KG1 (cell line): ENCODE results near the gene MRPL32.

ENCODE experiments used
- DNase-seq: peaks from one replicate; lab custom pipeline; 2025; lab: John Stamatoyannopoulos, UW

Gene MRPL32

GRCh38 chr7:42928754-42929153 lies 3.4 kb upstream of the MRPL32 start:
- no peak for DNase-seq

GRCh38 chr7:42929449-42929848 lies 2.7 kb upstream of the MRPL32 start:
- DNase-seq = no peak

GRCh38 chr7:42930889-42931288 lies 1.3 kb upstream of the MRPL32 start:
- no peak for DNase-seq

GRCh38 chr7:42931447-42931833 lies 736 bp upstream of the MRPL32 start:
- DNase-seq = no peak

- DNase-seq = no peak
These were observed 825 bp downstream of the MRPL32 start for GRCh38 chr7:42932811-42933591.

GRCh38 chr7:42934291-42934690 lies 2.1 kb downstream of the MRPL32 start:
- DNase-seq = no peak

GRCh38 chr7:42935861-42936260 lies 3.7 kb downstream of the MRPL32 start:
- no peak for DNase-seq

GRCh38 chr7:42939457-42940240 lies 7.5 kb downstream of the MRPL32 start:
- DNase-seq = no peak

GRCh38 chr7:42940985-42941847 lies 9.0 kb downstream of the MRPL32 start:
- DNase-seq = peak; percentile 62

- DNase-seq = no peak
These were observed 13.8 kb downstream of the MRPL32 start for GRCh38 chr7:42945821-42946626.

- no peak for DNase-seq
These were observed 14.4 kb downstream of the MRPL32 start for GRCh38 chr7:42946627-42946950.

GRCh38 chr7:42947521-42947920 lies 15.3 kb downstream of the MRPL32 start:
- no peak for DNase-seq

GRCh38 chr7:42950417-42950816 lies 18.2 kb downstream of the MRPL32 start:
- DNase-seq = no peak

GRCh38 chr7:42952328-42952727 lies 20.2 kb downstream of the MRPL32 start:
- DNase-seq = no peak

GRCh38 chr7:42953994-42954393 lies 21.8 kb downstream of the MRPL32 start:
- no peak for DNase-seq

- no peak for DNase-seq
These were observed 23.9 kb downstream of the MRPL32 start for GRCh38 chr7:42956062-42956461.

- DNase-seq = no peak
These were observed 27.4 kb downstream of the MRPL32 start for GRCh38 chr7:42959549-42959948.

- DNase-seq = no peak
These were observed 28.6 kb downstream of the MRPL32 start for GRCh38 chr7:42960762-42961161.

- no peak for DNase-seq
These were observed 29.0 kb downstream of the MRPL32 start for GRCh38 chr7:42961170-42961569.

GRCh38 chr7:42964293-42964692 lies 32.1 kb downstream of the MRPL32 start:
- DNase-seq = no peak

GRCh38 chr7:42964849-42965805 lies 33.0 kb downstream of the MRPL32 start:
- DNase-seq = no peak
